Nephron (organoid): ENCODE measurements around the gene DCP1A.

ENCODE experiments used
- H3K27ac Mint-ChIP-seq, 3 experiments: 2 replicates each; pipeline ENCODE4 v1.8.0; 2020; ENCODE audit warnings: mixed read lengths in 3 of 3, mild to moderate bottlenecking in 2 of 3, moderate library complexity in 1 of 3
- H3K27me3 Mint-ChIP-seq: 2 replicates; pipeline ENCODE4 v1.8.0; 2021; ENCODE audit warnings: low read depth, mild to moderate bottlenecking, moderate library complexity, mixed read lengths
- H3K36me3 Mint-ChIP-seq: 2 replicates; pipeline ENCODE4 v1.8.0; 2020; ENCODE audit warnings: low read depth, mixed read lengths
- H3K4me1 Mint-ChIP-seq: 2 replicates; pipeline ENCODE4 v1.8.0; 2020; ENCODE audit warnings: mixed read lengths
- H3K4me3 Mint-ChIP-seq, 3 experiments: 2 replicates each; pipeline ENCODE4 v1.8.0; 2020; ENCODE audit warnings: mild to moderate bottlenecking in 3 of 3, mixed read lengths in 3 of 3, moderate library complexity in 2 of 3
- H3K9me3 Mint-ChIP-seq: 2 replicates; pipeline ENCODE4 v1.8.0; 2020; ENCODE audit warnings: mixed read lengths
- CTCF ChIP-seq, 3 experiments: fragments of 200-600 bp; sonication (generic); IDR thresholded peaks; one replicate each; pipeline ENCODE4 v1.5.0; 2021; ENCODE audit warnings: antibody characterized with exemption in 3 of 3; ENCODE audit not compliant: unreplicated experiment in 3 of 3

DCP1A gene

GRCh38 chr3:53347261-53348064, at the start of gene DCP1A:
Gene DCP1A, minus strand, starts transcription at chr3:53347543. Its CDS starts 26 bp downstream, at chr3:53347517.
- Mint-ChIP-seq H3K9me3 (no peaks in the 10 kb centered on the region), H3K27ac (peak within 1 kb of the TSS; percentile 99 to 100 (median 99)), H3K36me3 (peaks cover 22% of the 10 kb centered on the region), H3K4me3 (peak within 1 kb of the TSS; percentile 99 to 100 (median 99)), H3K4me1 (peaks cover 37% of the 10 kb centered on the region), H3K27me3 (peaks cover 5% of the 10 kb centered on the region)
- TF ChIP-seq CTCF (IDR thresholded peaks at IDR 0.05; ENCODE audit: unreplicated experiment in 3 of 3) = no peak

GRCh38 chr3:53384465-53385423, 37.4 kb upstream of the DCP1A start:
- H3K9me3 Mint-ChIP-seq = peaks cover 4% of the 10 kb centered on the region
- H3K27ac Mint-ChIP-seq = no peak overlapping the region
- H3K4me1 Mint-ChIP-seq = no peaks in the 10 kb centered on the region
- peaks cover 13% of the 10 kb centered on the region for H3K27me3 Mint-ChIP-seq
- no peaks in the 10 kb centered on the region for H3K36me3 Mint-ChIP-seq
- no peak overlapping the region for H3K4me3 Mint-ChIP-seq
- TF ChIP-seq CTCF (IDR thresholded peaks at IDR 0.05; ENCODE audit: unreplicated experiment in 3 of 3) = no peak

- no peak for TF ChIP-seq CTCF (IDR thresholded peaks at IDR 0.05; ENCODE audit: unreplicated experiment in 3 of 3)
- no peak overlapping the region for H3K27ac Mint-ChIP-seq
- no peaks in the 10 kb centered on the region for H3K36me3 Mint-ChIP-seq
- H3K4me3 Mint-ChIP-seq = no peak overlapping the region
- H3K4me1 Mint-ChIP-seq = no peaks in the 10 kb centered on the region
- H3K27me3 Mint-ChIP-seq = peaks cover 13% of the 10 kb centered on the region
- no peaks in the 10 kb centered on the region for H3K9me3 Mint-ChIP-seq
Measured at GRCh38 chr3:53382106-53382505, 34.8 kb upstream of the DCP1A start.

- H3K9me3 Mint-ChIP-seq = no peaks in the 10 kb centered on the region
Measured at GRCh38 chr3:53380306-53380705, 33.0 kb upstream of the DCP1A start.

GRCh38 chr3:53379898-53380297, 32.6 kb upstream of the DCP1A start:
- Mint-ChIP-seq H3K9me3 (no peaks in the 10 kb centered on the region), H3K4me1 (no peaks in the 10 kb centered on the region), H3K27ac (no peak overlapping the region), H3K4me3 (no peak overlapping the region), H3K36me3 (no peaks in the 10 kb centered on the region), H3K27me3 (no peaks in the 10 kb centered on the region)
- no peak for TF ChIP-seq CTCF (IDR thresholded peaks at IDR 0.05; ENCODE audit: unreplicated experiment in 3 of 3)

More at GRCh38 chr3:53380306-53380705, 33.0 kb upstream of the DCP1A start:
- Mint-ChIP-seq H3K4me1 (no peaks in the 10 kb centered on the region), H3K27ac (no peak overlapping the region), H3K27me3 (peaks cover under 1% of the 10 kb centered on the region), H3K36me3 (no peaks in the 10 kb centered on the region), H3K4me3 (no peak overlapping the region)
- no peak for TF ChIP-seq CTCF (IDR thresholded peaks at IDR 0.05; ENCODE audit: unreplicated experiment in 3 of 3)
